Measurements from ENCODE around the gene CPNE5. TPM values are rescaled to one million over a fixed set of nuclear protein-coding genes. Genes with fewer than 3 reads are reported as not detected.

Gene CPNE5
- total and polyA plus RNA-seq, 2 donors, result 0.57 to 3.4 TPM

GRCh38 chr6:36703081-36703606, 136.1 kb downstream of the CPNE5 start:
- no peak overlapping the region for H3K27ac ChIP-seq (ENCODE audit: low read depth in 1 of 2, low read length in 1 of 2)
- H3K27me3 ChIP-seq (ENCODE audit: control insufficient read depth in 2 of 2, insufficient read depth in 1 of 2, low read length in 1 of 2), result no peaks in the 10 kb centered on the region
- H3K9me3 ChIP-seq (ENCODE audit: control insufficient read depth in 2 of 2, insufficient read depth in 1 of 2, low read length in 1 of 2), result no peaks in the 10 kb centered on the region
- H3K4me1 ChIP-seq (ENCODE audit: control insufficient read depth in 2 of 2, insufficient read depth in 2 of 2, low read length in 2 of 2), result no peaks in the 10 kb centered on the region
- no peak overlapping the region for H3K4me3 ChIP-seq (ENCODE audit: low read length in 2 of 2)
- no peak for DNase-seq (ENCODE audit: low read depth in 6 of 9, low spot score in 9 of 9)
- WGBS, result 97% methylated on average over 5 of the region's 5 CpGs
- no peaks in the 10 kb centered on the region for H3K36me3 ChIP-seq (ENCODE audit: control insufficient read depth in 2 of 2, insufficient read depth in 2 of 2, low read length in 1 of 2)

GRCh38 chr6:36702656-36703055, 136.6 kb downstream of the CPNE5 start:
- no peak overlapping the region for H3K4me3 ChIP-seq (ENCODE audit: low read length in 2 of 2)
- DNase-seq (ENCODE audit: low read depth in 6 of 9, low spot score in 9 of 9), result no peak
- no peaks in the 10 kb centered on the region for H3K27me3 ChIP-seq (ENCODE audit: control insufficient read depth in 2 of 2, insufficient read depth in 1 of 2, low read length in 1 of 2)
- no peaks in the 10 kb centered on the region for H3K36me3 ChIP-seq (ENCODE audit: control insufficient read depth in 2 of 2, insufficient read depth in 2 of 2, low read length in 1 of 2)
- no peaks in the 10 kb centered on the region for H3K9me3 ChIP-seq (ENCODE audit: control insufficient read depth in 2 of 2, insufficient read depth in 1 of 2, low read length in 1 of 2)
- H3K4me1 ChIP-seq (ENCODE audit: control insufficient read depth in 2 of 2, insufficient read depth in 2 of 2, low read length in 2 of 2), result no peaks in the 10 kb centered on the region
- WGBS, result 98% methylated on average over 3 of the region's 3 CpGs
- H3K27ac ChIP-seq (ENCODE audit: low read depth in 1 of 2, low read length in 1 of 2), result no peak overlapping the region

- DNase-seq (ENCODE audit: low read depth in 6 of 9, low spot score in 9 of 9), result peak in 1 of 9 donors; percentile 23
- Histone ChIP-seq H3K27me3 (ENCODE audit: control insufficient read depth in 2 of 2, insufficient read depth in 1 of 2, low read length in 1 of 2) (no peaks in the 10 kb centered on the region), H3K9me3 (ENCODE audit: control insufficient read depth in 2 of 2, insufficient read depth in 1 of 2, low read length in 1 of 2) (peaks cover 0 to 4% of the 10 kb centered on the region in 2 donors), H3K4me3 (ENCODE audit: low read length in 2 of 2) (no peak overlapping the region), H3K27ac (ENCODE audit: low read depth in 1 of 2, low read length in 1 of 2) (no peak overlapping the region), H3K4me1 (ENCODE audit: control insufficient read depth in 2 of 2, insufficient read depth in 2 of 2, low read length in 2 of 2) (no peaks in the 10 kb centered on the region), H3K36me3 (ENCODE audit: control insufficient read depth in 2 of 2, insufficient read depth in 2 of 2, low read length in 1 of 2) (no peaks in the 10 kb centered on the region)
- WGBS, result 77% methylated on average over 3 of the region's 3 CpGs
Measured at GRCh38 chr6:36701401-36701991, 137.7 kb downstream of the CPNE5 start.

GRCh38 chr6:36700831-36701230, 138.4 kb downstream of the CPNE5 start:
- Histone ChIP-seq H3K4me3 (ENCODE audit: low read length in 2 of 2) (no peak overlapping the region), H3K27me3 (ENCODE audit: control insufficient read depth in 2 of 2, insufficient read depth in 1 of 2, low read length in 1 of 2) (no peaks in the 10 kb centered on the region), H3K27ac (ENCODE audit: low read depth in 1 of 2, low read length in 1 of 2) (no peak overlapping the region), H3K36me3 (ENCODE audit: control insufficient read depth in 2 of 2, insufficient read depth in 2 of 2, low read length in 1 of 2) (no peaks in the 10 kb centered on the region), H3K9me3 (ENCODE audit: control insufficient read depth in 2 of 2, insufficient read depth in 1 of 2, low read length in 1 of 2) (peaks cover 0 to 4% of the 10 kb centered on the region in 2 donors), H3K4me1 (ENCODE audit: control insufficient read depth in 2 of 2, insufficient read depth in 2 of 2, low read length in 2 of 2) (no peaks in the 10 kb centered on the region)
- WGBS, result 98% methylated on average over 3 of the region's 3 CpGs
- DNase-seq (ENCODE audit: low read depth in 6 of 9, low spot score in 9 of 9), result no peak

GRCh38 chr6:36700071-36700812, 139.0 kb downstream of the CPNE5 start:
- H3K27ac ChIP-seq (ENCODE audit: low read depth in 1 of 2, low read length in 1 of 2), result no peak overlapping the region
- no peak for DNase-seq (ENCODE audit: low read depth in 6 of 9, low spot score in 9 of 9)
- peaks cover 0 to 4% of the 10 kb centered on the region in 2 donors for H3K9me3 ChIP-seq (ENCODE audit: control insufficient read depth in 2 of 2, insufficient read depth in 1 of 2, low read length in 1 of 2)
- H3K4me1 ChIP-seq (ENCODE audit: control insufficient read depth in 2 of 2, insufficient read depth in 2 of 2, low read length in 2 of 2), result no peaks in the 10 kb centered on the region
- no peak overlapping the region for H3K4me3 ChIP-seq (ENCODE audit: low read length in 2 of 2)
- H3K27me3 ChIP-seq (ENCODE audit: control insufficient read depth in 2 of 2, insufficient read depth in 1 of 2, low read length in 1 of 2), result no peaks in the 10 kb centered on the region
- H3K36me3 ChIP-seq (ENCODE audit: control insufficient read depth in 2 of 2, insufficient read depth in 2 of 2, low read length in 1 of 2), result no peaks in the 10 kb centered on the region
- 98% methylated on average over 7 of the region's 7 CpGs for WGBS

- no peak for DNase-seq (ENCODE audit: low read depth in 6 of 9, low spot score in 9 of 9)
Measured at GRCh38 chr6:36699348-36699747, 139.9 kb downstream of the CPNE5 start.

GRCh38 chr6:36698871-36699271, 140.4 kb downstream of the CPNE5 start:
- Histone ChIP-seq H3K4me3 (ENCODE audit: low read length in 2 of 2) (no peak overlapping the region), H3K27me3 (ENCODE audit: control insufficient read depth in 2 of 2, insufficient read depth in 1 of 2, low read length in 1 of 2) (no peaks in the 10 kb centered on the region), H3K27ac (ENCODE audit: low read depth in 1 of 2, low read length in 1 of 2) (no peak overlapping the region), H3K4me1 (ENCODE audit: control insufficient read depth in 2 of 2, insufficient read depth in 2 of 2, low read length in 2 of 2) (no peaks in the 10 kb centered on the region), H3K36me3 (ENCODE audit: control insufficient read depth in 2 of 2, insufficient read depth in 2 of 2, low read length in 1 of 2) (no peaks in the 10 kb centered on the region), H3K9me3 (ENCODE audit: control insufficient read depth in 2 of 2, insufficient read depth in 1 of 2, low read length in 1 of 2) (peaks cover 0 to 4% of the 10 kb centered on the region in 2 donors)
- DNase-seq (ENCODE audit: low read depth in 6 of 9, low spot score in 9 of 9), result no peak
- WGBS, result 95% methylated on average over 8 of the region's 8 CpGs

More at GRCh38 chr6:36699348-36699747, 139.9 kb downstream of the CPNE5 start:
- H3K27me3 ChIP-seq (ENCODE audit: control insufficient read depth in 2 of 2, insufficient read depth in 1 of 2, low read length in 1 of 2), result no peaks in the 10 kb centered on the region
- H3K9me3 ChIP-seq (ENCODE audit: control insufficient read depth in 2 of 2, insufficient read depth in 1 of 2, low read length in 1 of 2), result peaks cover 0 to 4% of the 10 kb centered on the region in 2 donors
- whole genome bisulfite sequencing, result 97% methylated on average over 7 of the region's 7 CpGs
- no peaks in the 10 kb centered on the region for H3K36me3 ChIP-seq (ENCODE audit: control insufficient read depth in 2 of 2, insufficient read depth in 2 of 2, low read length in 1 of 2)
- H3K4me3 ChIP-seq (ENCODE audit: low read length in 2 of 2), result no peak overlapping the region
- no peak overlapping the region for H3K27ac ChIP-seq (ENCODE audit: low read depth in 1 of 2, low read length in 1 of 2)
- H3K4me1 ChIP-seq (ENCODE audit: control insufficient read depth in 2 of 2, insufficient read depth in 2 of 2, low read length in 2 of 2), result no peaks in the 10 kb centered on the region

GRCh38 chr6:36698196-36698595, 141.0 kb downstream of the CPNE5 start:
- no peaks in the 10 kb centered on the region for H3K27me3 ChIP-seq (ENCODE audit: control insufficient read depth in 2 of 2, insufficient read depth in 1 of 2, low read length in 1 of 2)
- no peak overlapping the region for H3K4me3 ChIP-seq (ENCODE audit: low read length in 2 of 2)
- H3K4me1 ChIP-seq (ENCODE audit: control insufficient read depth in 2 of 2, insufficient read depth in 2 of 2, low read length in 2 of 2), result no peaks in the 10 kb centered on the region
- H3K36me3 ChIP-seq (ENCODE audit: control insufficient read depth in 2 of 2, insufficient read depth in 2 of 2, low read length in 1 of 2), result no peaks in the 10 kb centered on the region
- no peak overlapping the region for H3K27ac ChIP-seq (ENCODE audit: low read depth in 1 of 2, low read length in 1 of 2)
- H3K9me3 ChIP-seq (ENCODE audit: control insufficient read depth in 2 of 2, insufficient read depth in 1 of 2, low read length in 1 of 2), result peaks cover 0 to 4% of the 10 kb centered on the region in 2 donors
- 88% methylated on average over 6 of the region's 6 CpGs for WGBS
- DNase-seq (ENCODE audit: low read depth in 6 of 9, low spot score in 9 of 9), result no peak

- H3K4me3 ChIP-seq (ENCODE audit: low read length in 2 of 2), result no peak within 1 kb of the TSS
- WGBS, result 90% methylated on average over 7 of the region's 7 CpGs
- H3K36me3 ChIP-seq (ENCODE audit: control insufficient read depth in 2 of 2, insufficient read depth in 2 of 2, low read length in 1 of 2), result no peaks in the 10 kb centered on the region
- H3K27ac ChIP-seq (ENCODE audit: low read depth in 1 of 2, low read length in 1 of 2), result no peak within 1 kb of the TSS
- H3K9me3 ChIP-seq (ENCODE audit: control insufficient read depth in 2 of 2, insufficient read depth in 1 of 2, low read length in 1 of 2), result peaks cover 0 to 4% of the 10 kb centered on the region in 2 donors
- peaks cover 0 to under 1% of the 10 kb centered on the region in 2 donors for H3K4me1 ChIP-seq (ENCODE audit: control insufficient read depth in 2 of 2, insufficient read depth in 2 of 2, low read length in 2 of 2)
- DNase-seq (ENCODE audit: low read depth in 6 of 9, low spot score in 9 of 9), result no peak
- no peaks in the 10 kb centered on the region for H3K27me3 ChIP-seq (ENCODE audit: control insufficient read depth in 2 of 2, insufficient read depth in 1 of 2, low read length in 1 of 2)
Measured at GRCh38 chr6:36697481-36697903, 141.8 kb downstream of the CPNE5 start, which contains the start of gene RAB44. Gene RAB44, plus strand, starts transcription at chr6:36697826. Its CDS starts 6,410 bp downstream, at chr6:36704236.

Measured in thymus (tissue), 11 donors.